Nephron (organoid): ENCODE data around the gene ADGRG1.

Experiments used
- H3K27ac Mint-ChIP-seq, 3 experiments: 2 replicates each; pipeline ENCODE4 v1.8.0; 2020; ENCODE audit warnings: mixed read lengths in 3 of 3, mild to moderate bottlenecking in 2 of 3, moderate library complexity in 1 of 3
- H3K27me3 Mint-ChIP-seq: 2 replicates; pipeline ENCODE4 v1.8.0; 2021; ENCODE audit warnings: low read depth, mild to moderate bottlenecking, moderate library complexity, mixed read lengths
- H3K36me3 Mint-ChIP-seq: 2 replicates; pipeline ENCODE4 v1.8.0; 2020; ENCODE audit warnings: low read depth, mixed read lengths
- H3K4me1 Mint-ChIP-seq: 2 replicates; pipeline ENCODE4 v1.8.0; 2020; ENCODE audit warnings: mixed read lengths
- H3K4me3 Mint-ChIP-seq, 3 experiments: 2 replicates each; pipeline ENCODE4 v1.8.0; 2020; ENCODE audit warnings: mild to moderate bottlenecking in 3 of 3, mixed read lengths in 3 of 3, moderate library complexity in 2 of 3
- H3K9me3 Mint-ChIP-seq: 2 replicates; pipeline ENCODE4 v1.8.0; 2020; ENCODE audit warnings: mixed read lengths
- CTCF ChIP-seq, 3 experiments: fragments of 200-600 bp; sonication (generic); IDR thresholded peaks; one replicate each; pipeline ENCODE4 v1.5.0; 2021; ENCODE audit warnings: antibody characterized with exemption in 3 of 3; ENCODE audit not compliant: unreplicated experiment in 3 of 3

ADGRG1 gene

GRCh38 chr16:57661510-57661909 lies 33.1 kb downstream of the ADGRG1 start:
- Mint-ChIP-seq H3K27ac (no peak overlapping the region), H3K4me1 (no peaks in the 10 kb centered on the region), H3K27me3 (peaks cover 5% of the 10 kb centered on the region), H3K9me3 (no peaks in the 10 kb centered on the region), H3K36me3 (peaks cover 3% of the 10 kb centered on the region), H3K4me3 (no peak overlapping the region)
- TF ChIP-seq CTCF (IDR thresholded peaks at IDR 0.05; ENCODE audit: unreplicated experiment in 3 of 3) = no peak

DNA sequence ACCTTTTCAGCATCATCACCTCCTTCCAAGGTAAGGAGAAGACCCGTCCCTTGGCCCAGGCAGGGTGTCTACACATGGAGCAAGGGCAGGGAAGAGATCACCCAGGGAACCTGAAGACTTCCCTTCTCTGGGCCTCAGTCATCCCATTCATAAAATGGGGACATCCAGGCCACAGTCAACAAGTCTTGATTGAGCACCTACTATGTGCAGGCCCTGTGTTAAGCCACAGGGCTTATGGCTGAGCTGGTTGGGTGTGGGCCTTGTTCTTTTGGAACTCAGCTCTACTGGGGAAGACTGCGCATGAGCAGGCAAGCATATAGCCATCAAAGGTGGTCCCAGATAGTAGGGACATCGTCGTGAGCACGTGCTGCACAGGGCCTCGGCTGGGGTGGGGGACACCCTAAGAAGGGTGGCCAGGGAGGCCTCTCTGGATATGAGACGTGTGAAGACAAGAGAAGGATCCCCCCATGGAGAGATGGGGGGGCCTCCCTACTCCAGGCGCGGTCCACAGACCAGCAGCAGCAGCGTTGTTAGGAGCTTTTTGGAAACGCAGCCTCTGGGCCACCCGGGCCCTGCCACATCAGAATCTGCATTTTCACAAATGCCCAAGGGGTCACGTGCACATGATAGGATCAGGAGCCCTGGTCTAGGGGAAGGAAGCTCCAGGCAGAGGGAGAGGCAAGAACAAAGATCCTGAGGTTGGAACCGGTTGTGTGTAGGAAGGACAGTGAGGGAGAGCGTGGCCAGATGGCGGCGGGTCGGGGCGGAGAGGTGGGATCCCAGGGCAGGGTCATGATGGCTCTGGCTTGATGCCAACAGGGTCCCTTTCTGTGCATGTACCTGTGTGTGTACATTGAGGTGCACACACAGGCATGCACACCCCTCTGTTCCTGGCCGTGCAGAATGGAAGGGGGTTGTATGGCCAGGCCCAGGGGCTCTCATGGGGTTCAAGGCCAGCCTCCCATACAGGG lies 33.8 kb downstream of the ADGRG1 start:
- no peak overlapping the region for H3K27ac Mint-ChIP-seq
- H3K9me3 Mint-ChIP-seq = no peaks in the 10 kb centered on the region
- no peak for TF ChIP-seq CTCF (IDR thresholded peaks at IDR 0.05; ENCODE audit: unreplicated experiment in 3 of 3)
- no peak overlapping the region for H3K4me3 Mint-ChIP-seq
- peaks cover 5% of the 10 kb centered on the region for H3K27me3 Mint-ChIP-seq
- peaks cover 3% of the 10 kb centered on the region for H3K36me3 Mint-ChIP-seq
- H3K4me1 Mint-ChIP-seq = no peaks in the 10 kb centered on the region

- Mint-ChIP-seq H3K27me3 (peaks cover 5% of the 10 kb centered on the region), H3K36me3 (peaks cover 3% of the 10 kb centered on the region), H3K9me3 (no peaks in the 10 kb centered on the region), H3K4me1 (no peaks in the 10 kb centered on the region), H3K4me3 (no peak overlapping the region), H3K27ac (no peak overlapping the region)
- TF ChIP-seq CTCF (IDR thresholded peaks at IDR 0.05; ENCODE audit: unreplicated experiment in 3 of 3) = no peak
Observed at GRCh38 chr16:57663436-57663835, 35.0 kb downstream of the ADGRG1 start.

GRCh38 chr16:57663917-57664661 lies 35.7 kb downstream of the ADGRG1 start:
- Mint-ChIP-seq H3K4me3 (no peak overlapping the region), H3K36me3 (peaks cover 3% of the 10 kb centered on the region), H3K27ac (no peak overlapping the region), H3K27me3 (peaks cover 8% of the 10 kb centered on the region), H3K9me3 (no peaks in the 10 kb centered on the region), H3K4me1 (no peaks in the 10 kb centered on the region)
- no peak for TF ChIP-seq CTCF (IDR thresholded peaks at IDR 0.05; ENCODE audit: unreplicated experiment in 3 of 3)

- TF ChIP-seq CTCF (IDR thresholded peaks at IDR 0.05; ENCODE audit: unreplicated experiment in 3 of 3) = no peak
- Mint-ChIP-seq H3K9me3 (no peaks in the 10 kb centered on the region), H3K4me3 (no peak overlapping the region), H3K27ac (peak overlapping the region in 1 of 3 experiments; percentile 1), H3K4me1 (no peaks in the 10 kb centered on the region), H3K36me3 (peaks cover 3% of the 10 kb centered on the region), H3K27me3 (peaks cover 8% of the 10 kb centered on the region)
Observed at GRCh38 chr16:57664662-57665025, 36.2 kb downstream of the ADGRG1 start.
